ENCODE measurements around the gene FNDC3B.

FNDC3B gene

DNA sequence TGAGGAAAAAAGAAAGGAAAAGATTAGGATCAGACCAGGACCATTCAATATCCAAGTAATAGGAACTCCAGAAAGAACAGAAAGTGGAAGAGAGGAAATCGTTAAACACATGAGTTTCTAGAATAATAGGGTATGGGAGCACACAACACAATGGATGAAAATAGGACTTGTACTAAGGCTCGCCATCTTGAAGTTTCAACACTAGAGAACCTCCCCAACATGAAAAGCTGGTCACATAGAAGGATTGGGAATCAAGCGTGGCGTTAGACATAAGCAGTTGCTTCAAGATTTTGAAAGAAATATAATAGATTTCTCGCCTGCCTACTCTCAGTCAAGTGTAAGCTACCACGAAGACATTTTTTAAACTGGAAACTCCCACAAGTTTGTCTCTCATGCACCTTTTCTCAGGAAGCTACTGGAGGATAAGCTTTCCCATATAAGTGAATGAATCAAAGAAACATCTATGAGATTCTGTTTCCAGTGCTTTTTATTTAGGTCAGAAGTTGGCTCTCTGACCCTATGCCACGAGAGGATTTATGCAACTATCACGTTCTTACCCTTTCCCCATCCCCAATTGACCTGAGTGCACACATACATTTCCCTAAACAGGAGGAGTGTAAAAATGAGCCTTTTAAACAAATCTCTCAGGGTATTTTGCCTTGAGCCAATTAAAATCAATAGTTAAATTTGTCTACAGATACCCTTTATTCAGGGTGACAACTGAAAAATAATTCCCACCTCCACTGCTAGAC, 363.7 kb downstream of the FNDC3B start:
- TF ChIP-seq MAX (IDR thresholded peaks at IDR 0.05) = 0 out of 2 replicates have a peak, but pooled peaks have one; percentile 1
- no peak for TF ChIP-seq RAD21 (IDR thresholded peaks at IDR 0.05; ENCODE audit: low read depth)

GRCh38 chr3:172404237-172404962, 365.0 kb downstream of the FNDC3B start:
- TF ChIP-seq CEBPB (IDR thresholded peaks at IDR 0.05) (no peak), ZBTB7A (IDR thresholded peaks at IDR 0.05; ENCODE audit: low read depth) (no peak), CREB1 (IDR thresholded peaks at IDR 0.05; ENCODE audit: low read depth) (no peak), YY1 (IDR thresholded peaks at IDR 0.05; ENCODE audit: low read depth) (no peak), TAF1 (IDR thresholded peaks at IDR 0.05; ENCODE audit: low read depth) (no peak), TCF12 (IDR thresholded peaks at IDR 0.05; ENCODE audit: low read depth) (no peak), FOXM1 (IDR thresholded peaks at IDR 0.05; ENCODE audit: borderline replicate concordance, low read depth) (no peak), EGR1 (IDR thresholded peaks at IDR 0.05) (no peak), RAD21 (IDR thresholded peaks at IDR 0.05; ENCODE audit: low read depth) (no peak)
- TF ChIP-seq, protein P1, sequence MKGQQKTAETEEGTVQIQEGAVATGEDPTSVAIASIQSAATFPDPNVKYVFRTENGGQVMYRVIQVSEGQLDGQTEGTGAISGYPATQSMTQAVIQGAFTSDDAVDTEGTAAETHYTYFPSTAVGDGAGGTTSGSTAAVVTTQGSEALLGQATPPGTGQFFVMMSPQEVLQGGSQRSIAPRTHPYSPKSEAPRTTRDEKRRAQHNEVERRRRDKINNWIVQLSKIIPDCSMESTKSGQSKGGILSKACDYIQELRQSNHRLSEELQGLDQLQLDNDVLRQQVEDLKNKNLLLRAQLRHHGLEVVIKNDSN (IDR thresholded peaks at IDR 0.05) = no peak

DNA sequence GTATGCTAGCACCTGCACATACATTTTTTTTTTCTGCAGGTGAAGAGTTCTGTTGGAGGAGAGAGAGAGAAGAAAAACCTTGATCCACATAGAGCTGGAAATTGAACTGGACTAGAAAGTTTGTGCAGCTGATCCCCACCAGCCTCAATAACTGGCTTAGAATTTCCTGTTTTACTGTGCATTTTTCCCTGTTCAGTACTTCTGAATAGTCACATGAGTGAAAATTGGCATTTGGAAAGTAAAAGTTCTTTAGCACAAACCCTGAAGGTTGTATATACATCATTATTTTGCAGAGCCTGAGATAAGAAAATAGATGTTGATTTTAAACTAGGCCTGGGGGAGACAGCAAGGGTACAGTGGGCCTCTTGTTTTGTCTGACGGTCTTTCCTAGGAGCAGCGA, 366.5 kb downstream of the FNDC3B start:
- TF ChIP-seq RAD21 (IDR thresholded peaks at IDR 0.05; ENCODE audit: low read depth) = no peak
- TF ChIP-seq TCF12 (IDR thresholded peaks at IDR 0.05; ENCODE audit: low read depth) = no peak

- no peak for TF ChIP-seq CEBPB (IDR thresholded peaks at IDR 0.05)
- TF ChIP-seq ZBTB7A (IDR thresholded peaks at IDR 0.05; ENCODE audit: low read depth) = no peak
- no peak for TF ChIP-seq MAX (IDR thresholded peaks at IDR 0.05)
- TF ChIP-seq TCF12 (IDR thresholded peaks at IDR 0.05; ENCODE audit: low read depth) = no peak
- TF ChIP-seq EP300 (IDR thresholded peaks at IDR 0.05; ENCODE audit: borderline replicate concordance) = no peak
- no peak for TF ChIP-seq TEAD4 (IDR thresholded peaks at IDR 0.05)
- TF ChIP-seq NFIC (IDR thresholded peaks at IDR 0.05) = no peak
- no peak for TF ChIP-seq EGR1 (IDR thresholded peaks at IDR 0.05)
- TF ChIP-seq RAD21 (IDR thresholded peaks at IDR 0.05; ENCODE audit: low read depth) = no peak
These were observed 368.5 kb downstream of the FNDC3B start for GRCh38 chr3:172407872-172408271.

DNA sequence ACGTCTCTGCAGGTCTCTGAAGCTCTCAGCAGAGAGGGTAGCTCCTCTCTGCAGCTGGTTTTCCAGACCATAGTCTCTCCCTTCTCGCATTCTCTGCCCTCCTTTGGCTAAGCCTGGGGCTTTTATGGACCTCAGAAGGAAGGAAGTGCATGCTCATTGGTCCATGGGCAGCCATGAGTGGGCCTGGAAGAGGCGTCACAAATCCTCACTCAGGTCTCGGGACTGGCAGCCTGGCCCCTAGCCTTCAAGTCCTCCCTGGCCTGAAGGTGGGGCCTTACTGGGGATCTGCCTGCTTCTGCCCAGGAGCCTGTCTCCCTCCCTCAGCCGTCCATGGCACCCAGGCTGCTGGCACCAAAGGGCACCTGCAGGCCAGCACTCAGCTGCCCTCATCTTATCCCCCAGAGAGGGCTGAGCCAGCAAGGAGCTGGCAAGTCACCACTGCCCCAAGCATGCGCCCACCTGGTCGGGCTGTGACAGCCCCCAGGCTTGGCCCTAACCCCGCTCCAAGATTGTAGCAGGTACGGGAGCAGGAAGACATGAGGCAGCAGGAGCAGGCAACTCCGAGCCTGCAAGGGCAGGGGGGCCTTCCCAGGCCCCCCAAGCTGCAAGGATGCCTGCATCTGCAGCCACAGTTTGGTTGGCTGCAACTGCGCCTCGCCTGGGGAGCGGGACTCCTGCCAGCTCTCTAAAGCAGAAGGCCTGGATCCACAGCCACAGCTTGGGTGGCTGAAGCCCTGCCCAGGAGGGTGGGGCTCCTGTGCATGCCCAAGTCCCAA, 371.5 kb downstream of the FNDC3B start:
- TF ChIP-seq YY1 (IDR thresholded peaks at IDR 0.05; ENCODE audit: low read depth) (no peak), TCF12 (IDR thresholded peaks at IDR 0.05; ENCODE audit: low read depth) (no peak), EP300 (IDR thresholded peaks at IDR 0.05; ENCODE audit: borderline replicate concordance) (no peak), ZBTB7A (IDR thresholded peaks at IDR 0.05; ENCODE audit: low read depth) (no peak), TEAD4 (IDR thresholded peaks at IDR 0.05) (no peak), TAF1 (IDR thresholded peaks at IDR 0.05; ENCODE audit: low read depth) (no peak), EGR1 (IDR thresholded peaks at IDR 0.05) (no peak), CEBPB (IDR thresholded peaks at IDR 0.05) (no peak), NFIC (IDR thresholded peaks at IDR 0.05) (no peak), CREB1 (IDR thresholded peaks at IDR 0.05; ENCODE audit: low read depth) (no peak), RAD21 (IDR thresholded peaks at IDR 0.05; ENCODE audit: low read depth) (no peak)

GRCh38 chr3:172411478-172411947, 372.1 kb downstream of the FNDC3B start:
- TF ChIP-seq EGR1 (IDR thresholded peaks at IDR 0.05) = no peak
- TF ChIP-seq TAF1 (IDR thresholded peaks at IDR 0.05; ENCODE audit: low read depth) = no peak
- TF ChIP-seq CEBPB (IDR thresholded peaks at IDR 0.05) = no peak
- TF ChIP-seq TEAD4 (IDR thresholded peaks at IDR 0.05) = no peak
- TF ChIP-seq EP300 (IDR thresholded peaks at IDR 0.05; ENCODE audit: borderline replicate concordance) = no peak
- TF ChIP-seq FOXM1 (IDR thresholded peaks at IDR 0.05; ENCODE audit: borderline replicate concordance, low read depth) = no peak
- TF ChIP-seq CREB1 (IDR thresholded peaks at IDR 0.05; ENCODE audit: low read depth) = no peak
- TF ChIP-seq, protein P1 (IDR thresholded peaks at IDR 0.05) = no peak
- TF ChIP-seq TCF12 (IDR thresholded peaks at IDR 0.05; ENCODE audit: low read depth) = no peak

DNA sequence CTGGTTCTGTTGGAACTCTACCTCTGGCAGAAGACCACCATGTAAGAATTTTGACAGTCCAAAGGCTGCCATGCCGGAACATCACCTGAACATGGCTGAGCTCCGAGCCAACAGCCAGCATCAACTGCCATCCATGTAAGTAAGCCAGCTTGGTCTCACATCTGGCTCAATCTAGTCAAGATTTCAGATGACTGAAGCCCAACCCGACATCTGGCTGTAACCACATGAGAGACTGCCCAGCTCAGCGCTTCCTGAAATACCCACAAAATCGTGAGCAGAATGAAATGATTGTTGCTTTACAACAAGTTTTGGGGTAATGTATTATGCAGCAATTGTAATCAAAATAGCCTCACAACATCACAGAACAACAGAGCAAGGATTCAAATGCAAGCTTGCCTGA, 375.9 kb downstream of the FNDC3B start:
- no peak for TF ChIP-seq TCF12 (IDR thresholded peaks at IDR 0.05; ENCODE audit: low read depth)
- TF ChIP-seq EGR1 (IDR thresholded peaks at IDR 0.05) = no peak

GRCh38 chr3:172437713-172438112, 398.3 kb downstream of the FNDC3B start:
- TF ChIP-seq CREB1 (IDR thresholded peaks at IDR 0.05; ENCODE audit: low read depth) (no peak), EGR1 (IDR thresholded peaks at IDR 0.05) (no peak), MAX (IDR thresholded peaks at IDR 0.05) (no peak), ZBTB7A (IDR thresholded peaks at IDR 0.05; ENCODE audit: low read depth) (no peak), TEAD4 (IDR thresholded peaks at IDR 0.05) (no peak), REST (IDR thresholded peaks at IDR 0.05; ENCODE audit: low read depth) (no peak), FOXM1 (IDR thresholded peaks at IDR 0.05; ENCODE audit: borderline replicate concordance, low read depth) (no peak), TCF12 (IDR thresholded peaks at IDR 0.05; ENCODE audit: low read depth) (no peak), CEBPB (IDR thresholded peaks at IDR 0.05) (no peak), RAD21 (IDR thresholded peaks at IDR 0.05; ENCODE audit: low read depth) (no peak), EP300 (IDR thresholded peaks at IDR 0.05; ENCODE audit: borderline replicate concordance) (no peak), YY1 (IDR thresholded peaks at IDR 0.05; ENCODE audit: low read depth) (no peak)
- TF ChIP-seq, protein P1 (IDR thresholded peaks at IDR 0.05) = no peak

Measured in Ishikawa (cell line).